Mesothelial cell of epicardium (in vitro differentiated cells): ENCODE measurements around the gene FYN. TPM values are rescaled to one million over a fixed set of nuclear protein-coding genes. Genes with fewer than 3 reads are reported as not detected.

ENCODE experiments used
- DNase-seq, 2 experiments: peaks; one replicate each; pipeline ENCODE4 v3.0.0; 2021; ENCODE audit warnings: low spot score in 2 of 2; ENCODE audit not compliant: unreplicated experiment in 2 of 2
- H3K27ac Mint-ChIP-seq: 2 replicates; pipeline ENCODE4 v1.8.0; 2021; ENCODE audit warnings: mixed read lengths
- H3K27me3 Mint-ChIP-seq: 2 replicates; pipeline ENCODE4 v1.8.0; 2021; ENCODE audit warnings: low read depth, mixed read lengths
- H3K36me3 Mint-ChIP-seq: 2 replicates; pipeline ENCODE4 v1.8.0; 2021; ENCODE audit warnings: mixed read lengths
- H3K4me1 Mint-ChIP-seq: 2 replicates; pipeline ENCODE4 v1.8.0; 2021; ENCODE audit warnings: mixed read lengths
- H3K4me3 Mint-ChIP-seq: 2 replicates; pipeline ENCODE4 v1.8.0; 2021; ENCODE audit warnings: mild to moderate bottlenecking, moderate library complexity, mixed read lengths
- H3K9me3 Mint-ChIP-seq: 2 replicates; pipeline ENCODE4 v1.8.0; 2021; ENCODE audit warnings: mixed read lengths
- CTCF ChIP-seq: fragments of 200-600 bp; sonication (generic); IDR thresholded peaks from one replicate; pipeline ENCODE4 v1.5.0; 2021; ENCODE audit warnings: antibody characterized with exemption; ENCODE audit not compliant: unreplicated experiment
- total RNA-seq: library from RNA; stranded (reverse); gene quantifications from 3 replicates; pipeline ENCODE4 v1.2.1, GENCODE V29; 2021

Gene FYN
- total RNA-seq, 1 donor from 2014 or later, result 115 TPM

DNA sequence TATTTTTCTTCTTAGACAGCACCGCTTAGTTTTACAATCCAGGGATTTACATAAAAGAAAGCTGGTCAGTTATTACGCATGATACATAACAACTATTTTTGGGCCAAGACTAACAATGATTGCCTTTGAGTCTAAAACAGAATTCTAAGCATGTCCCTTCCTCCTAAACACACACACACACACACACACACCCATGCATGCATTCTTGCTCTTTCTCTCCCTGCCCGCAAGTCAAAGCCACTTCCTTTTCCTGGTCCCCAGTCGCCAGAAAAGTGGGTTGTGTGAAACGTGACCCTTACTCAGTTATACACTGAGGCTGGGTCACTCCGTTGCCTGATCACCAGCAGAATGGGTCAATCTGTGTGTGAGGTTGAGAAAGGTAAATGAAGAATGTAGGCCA, 31.4 kb downstream of the FYN start:
- Mint-ChIP-seq H3K4me3 (no peak overlapping the region), H3K4me1 (peaks cover 25% of the 10 kb centered on the region), H3K27me3 (no peaks in the 10 kb centered on the region), H3K9me3 (no peaks in the 10 kb centered on the region), H3K36me3 (peaks cover 4% of the 10 kb centered on the region), H3K27ac (no peak overlapping the region)
- no peak for DNase-seq
- TF ChIP-seq CTCF, result no peak

GRCh38 chr6:111840803-111841202, 32.4 kb downstream of the FYN start:
- Mint-ChIP-seq H3K9me3 (no peaks in the 10 kb centered on the region), H3K27me3 (no peaks in the 10 kb centered on the region), H3K4me1 (peaks cover 20% of the 10 kb centered on the region), H3K27ac (peak overlapping the region; percentile 50), H3K36me3 (peaks cover 4% of the 10 kb centered on the region), H3K4me3 (no peak overlapping the region)
- TF ChIP-seq CTCF, result no peak
- DNase-seq, result no peak

GRCh38 chr6:111838749-111839484, 34.3 kb downstream of the FYN start:
- no peak for TF ChIP-seq CTCF
- no peaks in the 10 kb centered on the region for H3K27me3 Mint-ChIP-seq
- H3K9me3 Mint-ChIP-seq, result no peaks in the 10 kb centered on the region
- H3K27ac Mint-ChIP-seq, result no peak overlapping the region
- peaks cover 10% of the 10 kb centered on the region for H3K36me3 Mint-ChIP-seq
- H3K4me3 Mint-ChIP-seq, result no peak overlapping the region
- H3K4me1 Mint-ChIP-seq, result peaks cover 12% of the 10 kb centered on the region
- no peak for DNase-seq

DNA sequence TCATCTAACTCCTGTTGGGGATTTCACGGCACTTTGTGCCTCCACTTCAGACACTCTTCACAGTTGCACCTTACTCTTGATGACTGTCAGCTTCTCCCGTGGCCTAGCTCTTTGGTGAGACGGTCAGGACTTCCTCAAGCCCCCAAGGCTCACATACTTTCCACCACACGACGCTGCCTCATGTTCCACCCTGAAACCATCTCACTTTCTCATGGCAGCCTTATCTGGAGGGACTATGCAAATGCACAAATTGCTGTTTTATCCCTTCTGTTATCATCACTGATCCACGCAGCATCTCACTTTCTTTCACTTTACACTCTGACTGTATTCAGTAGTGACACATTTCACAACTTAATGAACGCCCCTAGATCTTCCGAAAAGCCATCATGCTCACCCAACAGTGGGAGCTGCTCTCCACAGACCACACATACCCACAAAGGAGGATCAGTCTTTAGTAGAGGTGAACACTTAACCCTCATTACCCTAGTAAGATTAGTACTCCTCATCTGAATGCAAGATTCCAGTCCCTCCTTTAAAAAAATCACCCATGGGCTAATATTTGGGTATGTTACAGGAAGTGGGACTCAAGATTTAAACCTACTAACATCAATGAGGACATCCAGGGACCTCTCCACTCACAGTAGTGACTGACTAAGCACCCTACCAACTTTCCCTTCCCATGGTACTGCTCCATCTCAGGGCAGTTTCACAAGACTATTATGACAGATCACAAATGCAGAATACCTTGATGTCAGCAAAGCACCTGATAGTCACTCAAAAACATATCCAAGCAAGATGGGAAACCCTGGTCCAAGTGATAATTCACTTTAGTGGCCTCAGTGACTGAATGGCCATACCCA, 35.4 kb downstream of the FYN start:
- Mint-ChIP-seq H3K9me3 (no peaks in the 10 kb centered on the region), H3K27me3 (no peaks in the 10 kb centered on the region), H3K27ac (peak overlapping the region; percentile 27), H3K36me3 (peaks cover 15% of the 10 kb centered on the region), H3K4me1 (peaks cover 16% of the 10 kb centered on the region), H3K4me3 (no peak overlapping the region)
- DNase-seq, result no peak
- no peak for TF ChIP-seq CTCF

DNA sequence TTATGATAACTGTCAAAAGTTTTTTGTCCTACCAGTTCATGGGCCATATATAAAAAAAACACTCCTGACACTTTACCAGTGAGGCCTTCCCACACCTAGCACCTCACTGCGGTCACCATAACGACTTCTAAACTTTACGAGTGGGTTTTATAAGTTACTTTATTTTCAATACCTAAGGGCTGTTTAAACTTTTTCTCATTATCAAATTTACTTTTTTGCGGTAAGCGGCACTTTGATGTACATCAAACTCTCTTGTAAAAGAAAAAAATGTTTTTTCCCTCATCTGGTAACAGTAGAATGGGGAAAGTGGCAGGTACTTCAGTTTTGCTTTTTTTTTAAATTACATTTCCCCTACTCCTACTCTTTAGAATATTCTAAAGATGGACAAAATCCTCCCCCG, 36.2 kb downstream of the FYN start:
- no peaks in the 10 kb centered on the region for H3K27me3 Mint-ChIP-seq
- H3K4me3 Mint-ChIP-seq, result no peak overlapping the region
- TF ChIP-seq CTCF, result no peak
- peak overlapping the region; percentile 18 for H3K27ac Mint-ChIP-seq
- no peak for DNase-seq
- H3K36me3 Mint-ChIP-seq, result peaks cover 15% of the 10 kb centered on the region
- H3K9me3 Mint-ChIP-seq, result no peaks in the 10 kb centered on the region
- peaks cover 19% of the 10 kb centered on the region for H3K4me1 Mint-ChIP-seq
